GM12892 (cell line): ENCODE measurements around the gene ACTL7A.

Experiments used
- POLR2A ChIP-seq: IDR thresholded peaks from 2 replicates; pipeline ENCODE4 v1.6.1; 2011; ENCODE audit warnings: low read depth, low read length, control low read depth
- POLR2AphosphoS5 ChIP-seq: IDR thresholded peaks from 2 replicates; pipeline ENCODE4 v1.6.1; 2011; ENCODE audit warnings: low read depth, low read length, control low read depth
- TAF1 ChIP-seq: IDR thresholded peaks from 2 replicates; pipeline ENCODE4 v1.6.1; 2011; ENCODE audit warnings: low read depth, mild to moderate bottlenecking, control low read depth, low read length, borderline replicate concordance

DNA sequence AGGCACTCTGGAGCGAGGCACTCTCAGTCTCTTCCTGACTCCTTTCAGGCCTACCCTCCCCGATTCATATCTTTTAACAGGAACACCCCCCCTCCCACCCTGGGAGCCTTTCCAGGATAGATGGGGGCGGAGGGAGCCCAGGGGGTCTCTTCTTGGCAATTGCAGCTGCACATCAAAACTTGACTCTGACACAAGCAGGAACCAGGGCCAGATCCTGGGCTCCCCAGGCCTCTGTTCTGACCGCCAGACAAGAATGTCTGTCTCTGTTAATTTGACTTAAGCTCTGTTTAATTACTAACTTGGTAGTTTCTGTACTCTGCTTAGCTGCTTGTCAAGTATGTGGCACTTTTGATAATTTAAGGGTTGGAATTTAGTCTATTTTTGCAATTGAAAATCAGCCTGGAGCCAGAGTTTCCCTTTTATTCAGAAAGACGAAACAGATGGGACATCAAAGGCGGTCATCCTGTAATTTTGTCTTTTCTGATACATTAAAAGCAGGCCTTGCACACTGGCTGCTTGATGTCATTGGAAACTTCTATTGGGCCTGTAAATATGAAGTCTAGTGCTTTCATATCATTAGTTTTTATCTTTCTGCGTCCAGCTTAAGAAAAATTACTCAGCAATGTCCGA is 49.6 kb upstream of the ACTL7A start:
- TF ChIP-seq POLR2A (no peak), POLR2AphosphoS5 (no peak), TAF1 (no peak)
